HepG2 (cell line): Measurements from ENCODE around the gene ABCC10. TPM values are rescaled to one million over a fixed set of nuclear protein-coding genes. Genes with fewer than 3 reads are reported as not detected.

Experiments used
- AGO1 ChIP-seq: fragments of 200-400 bp; formaldehyde crosslinking; IDR thresholded peaks from 2 replicates; pipeline ENCODE4 v1.6.1; 2017; ENCODE audit warnings: mild to moderate bottlenecking, low read depth, low read length, moderate library complexity; ENCODE audit not compliant: poor library complexity, severe bottlenecking
- BHLHE40 ChIP-seq: IDR thresholded peaks from 2 replicates; pipeline ENCODE4 v1.6.1; 2011; ENCODE audit warnings: low read length, improper control_type of control experiment
- CENPX ChIP-seq: sonication (generic); formaldehyde crosslinking; IDR thresholded peaks from 2 replicates; pipeline ENCODE4 v1.9.0; 2021; ENCODE audit warnings: mild to moderate bottlenecking, missing genetic modification reagents, moderate library complexity
- CHCHD3 ChIP-seq: sonication (generic); formaldehyde crosslinking; IDR thresholded peaks from 2 replicates; pipeline ENCODE4 v1.8.0; 2022; ENCODE audit warnings: mild to moderate bottlenecking, missing genetic modification reagents, moderate library complexity
- DR1 ChIP-seq: sonication (generic); formaldehyde crosslinking; IDR thresholded peaks from 2 replicates; pipeline ENCODE4 v1.8.0; 2021; ENCODE audit warnings: mild to moderate bottlenecking, missing genetic modification reagents, inconsistent platforms
- ERF ChIP-seq: IDR thresholded peaks from 2 replicates; pipeline ENCODE4 v1.6.1; 2018; ENCODE audit warnings: missing biosample characterization, missing genetic modification reagents
- FOXP1 ChIP-seq, 2 experiments: fragments of 450-650 bp in 1 of 2; IDR thresholded peaks; 2 replicates each; pipeline ENCODE4 v1.6.1; 2017 to 2018; ENCODE audit warnings: antibody characterized with exemption in 1 of 2
- KDM5B ChIP-seq: sonication (generic); formaldehyde crosslinking; IDR thresholded peaks from 2 replicates; pipeline ENCODE4 v1.4.0; 2020; ENCODE audit warnings: missing genetic modification reagents, mild to moderate bottlenecking, borderline replicate concordance
- KDM6A ChIP-seq: IDR thresholded peaks from 2 replicates; pipeline ENCODE4 v1.6.1; 2016; ENCODE audit warnings: low read depth
- MED13 ChIP-seq: sonication (generic); formaldehyde crosslinking; IDR thresholded peaks from 2 replicates; pipeline ENCODE4 v1.5.0; 2020; ENCODE audit warnings: missing genetic modification reagents
- MYNN ChIP-seq: sonication (generic); formaldehyde crosslinking; IDR thresholded peaks from 2 replicates; pipeline ENCODE4 v1.4.0; 2020; ENCODE audit warnings: mild to moderate bottlenecking, low read depth, missing genetic modification reagents
- NCOA2 ChIP-seq: sonication (generic); formaldehyde crosslinking; IDR thresholded peaks from 2 replicates; pipeline ENCODE4 v1.8.0; 2022; ENCODE audit warnings: inconsistent platforms
- NRL ChIP-seq: sonication (generic); formaldehyde crosslinking; IDR thresholded peaks from 2 replicates; pipeline ENCODE4 v1.5.0; 2020; ENCODE audit warnings: missing genetic modification reagents, mild to moderate bottlenecking, moderate library complexity, borderline replicate concordance
- RBAK ChIP-seq: sonication (generic); formaldehyde crosslinking; IDR thresholded peaks from 2 replicates; pipeline ENCODE4 v1.5.1; 2020; ENCODE audit warnings: mild to moderate bottlenecking, missing genetic modification reagents
- ZNF30 ChIP-seq: sonication (generic); formaldehyde crosslinking; IDR thresholded peaks from 2 replicates; pipeline ENCODE4 v1.5.0; 2020; ENCODE audit warnings: mild to moderate bottlenecking, missing genetic modification reagents
- ZNF33A ChIP-seq: sonication (generic); formaldehyde crosslinking; IDR thresholded peaks from 2 replicates; pipeline ENCODE4 v1.5.1; 2020; ENCODE audit warnings: missing genetic modification reagents, mild to moderate bottlenecking, moderate library complexity, borderline replicate concordance
- ZNF737 ChIP-seq: sonication (generic); formaldehyde crosslinking; IDR thresholded peaks from 2 replicates; pipeline ENCODE4 v1.5.0; 2020; ENCODE audit warnings: missing genetic modification reagents, mild to moderate bottlenecking, borderline replicate concordance
- polyA plus RNA-seq, 8 experiments: library from polyadenylated mRNA; depleted of rRNA in 3 of 8; stranded (reverse) in 7 of 8; unstranded in 1 of 8; fragments of >200 nt; fragmentation: Illumina TruSeq in 4 of 8; extraction: Trizol in 4 of 8; gene quantifications; 2 replicates each; pipeline versions ENCODE4 v1.2.1 to v1.2.3, GENCODE V29; 2011 to 2016; ENCODE audit warnings: low read depth in 4 of 8, missing spikeins in 1 of 8, mixed read lengths in 1 of 8; ENCODE audit not compliant: insufficient read depth in 1 of 8
- total RNA-seq, 5 experiments: library from RNA; depleted of rRNA; stranded (reverse); fragments of >200 nt; fragmentation: Illumina TruSeq; extraction: Trizol; gene quantifications; 2 replicates each; pipeline ENCODE4 v1.2.3, GENCODE V29; 2016; ENCODE audit warnings: low read depth in 1 of 5
- TF ChIP-seq, protein P1 (sequence below): sonication (generic); formaldehyde crosslinking; IDR thresholded peaks from 2 replicates; pipeline ENCODE4 v1.4.0; 2020; ENCODE audit warnings: missing genetic modification reagents
- TF ChIP-seq, protein P2 (sequence below): IDR thresholded peaks from 2 replicates; pipeline ENCODE4 v1.6.1; 2018; ENCODE audit warnings: missing genetic modification reagents, mild to moderate bottlenecking, missing compliant biosample characterization
- TF ChIP-seq, protein P3 (sequence below): sonication (generic); formaldehyde crosslinking; IDR thresholded peaks from 2 replicates; pipeline ENCODE4 v1.4.0; 2020; ENCODE audit warnings: missing genetic modification reagents, borderline replicate concordance

The ABCC10 gene
- total and polyA plus RNA-seq, 2 of the 13 experiments (the other 11 are each of a cell fraction or from before 2014, with no cell fraction given): 16.0 to 24.3 TPM

DNA sequence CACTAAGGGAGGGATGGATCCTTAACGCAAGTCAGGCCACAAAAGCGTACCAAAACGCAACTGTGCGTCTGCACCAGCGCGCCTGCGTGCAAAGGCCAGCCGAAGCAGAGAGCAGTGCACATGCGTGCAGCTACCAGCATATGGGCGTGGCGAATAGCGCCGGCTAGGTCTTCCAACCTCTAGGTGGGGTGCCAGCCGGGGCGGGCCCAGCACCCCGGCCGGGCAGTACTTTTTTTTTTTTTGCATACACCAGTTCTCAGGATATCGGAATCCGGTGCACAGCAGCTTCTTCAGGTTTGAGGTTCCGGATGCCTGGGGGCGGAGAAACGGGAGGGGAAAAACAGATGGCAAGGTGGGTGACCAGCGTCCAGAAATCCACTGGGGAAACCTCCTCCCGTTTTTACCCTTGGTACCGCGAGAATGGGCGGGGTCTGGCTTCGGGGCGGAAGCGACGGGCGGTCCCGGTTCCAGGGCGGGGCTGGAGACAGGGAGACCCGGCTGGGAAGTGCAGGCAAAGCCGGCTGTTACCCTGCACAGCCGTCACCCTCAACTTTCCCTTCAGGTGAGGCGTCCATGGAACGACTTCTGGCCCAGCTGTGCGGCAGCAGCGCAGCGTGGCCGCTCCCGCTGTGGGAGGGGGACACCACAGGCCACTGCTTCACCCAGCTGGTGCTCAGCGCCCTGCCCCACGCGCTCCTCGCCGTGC, at the start of gene ABCC10 (continued):
- TF ChIP-seq, protein P1, sequence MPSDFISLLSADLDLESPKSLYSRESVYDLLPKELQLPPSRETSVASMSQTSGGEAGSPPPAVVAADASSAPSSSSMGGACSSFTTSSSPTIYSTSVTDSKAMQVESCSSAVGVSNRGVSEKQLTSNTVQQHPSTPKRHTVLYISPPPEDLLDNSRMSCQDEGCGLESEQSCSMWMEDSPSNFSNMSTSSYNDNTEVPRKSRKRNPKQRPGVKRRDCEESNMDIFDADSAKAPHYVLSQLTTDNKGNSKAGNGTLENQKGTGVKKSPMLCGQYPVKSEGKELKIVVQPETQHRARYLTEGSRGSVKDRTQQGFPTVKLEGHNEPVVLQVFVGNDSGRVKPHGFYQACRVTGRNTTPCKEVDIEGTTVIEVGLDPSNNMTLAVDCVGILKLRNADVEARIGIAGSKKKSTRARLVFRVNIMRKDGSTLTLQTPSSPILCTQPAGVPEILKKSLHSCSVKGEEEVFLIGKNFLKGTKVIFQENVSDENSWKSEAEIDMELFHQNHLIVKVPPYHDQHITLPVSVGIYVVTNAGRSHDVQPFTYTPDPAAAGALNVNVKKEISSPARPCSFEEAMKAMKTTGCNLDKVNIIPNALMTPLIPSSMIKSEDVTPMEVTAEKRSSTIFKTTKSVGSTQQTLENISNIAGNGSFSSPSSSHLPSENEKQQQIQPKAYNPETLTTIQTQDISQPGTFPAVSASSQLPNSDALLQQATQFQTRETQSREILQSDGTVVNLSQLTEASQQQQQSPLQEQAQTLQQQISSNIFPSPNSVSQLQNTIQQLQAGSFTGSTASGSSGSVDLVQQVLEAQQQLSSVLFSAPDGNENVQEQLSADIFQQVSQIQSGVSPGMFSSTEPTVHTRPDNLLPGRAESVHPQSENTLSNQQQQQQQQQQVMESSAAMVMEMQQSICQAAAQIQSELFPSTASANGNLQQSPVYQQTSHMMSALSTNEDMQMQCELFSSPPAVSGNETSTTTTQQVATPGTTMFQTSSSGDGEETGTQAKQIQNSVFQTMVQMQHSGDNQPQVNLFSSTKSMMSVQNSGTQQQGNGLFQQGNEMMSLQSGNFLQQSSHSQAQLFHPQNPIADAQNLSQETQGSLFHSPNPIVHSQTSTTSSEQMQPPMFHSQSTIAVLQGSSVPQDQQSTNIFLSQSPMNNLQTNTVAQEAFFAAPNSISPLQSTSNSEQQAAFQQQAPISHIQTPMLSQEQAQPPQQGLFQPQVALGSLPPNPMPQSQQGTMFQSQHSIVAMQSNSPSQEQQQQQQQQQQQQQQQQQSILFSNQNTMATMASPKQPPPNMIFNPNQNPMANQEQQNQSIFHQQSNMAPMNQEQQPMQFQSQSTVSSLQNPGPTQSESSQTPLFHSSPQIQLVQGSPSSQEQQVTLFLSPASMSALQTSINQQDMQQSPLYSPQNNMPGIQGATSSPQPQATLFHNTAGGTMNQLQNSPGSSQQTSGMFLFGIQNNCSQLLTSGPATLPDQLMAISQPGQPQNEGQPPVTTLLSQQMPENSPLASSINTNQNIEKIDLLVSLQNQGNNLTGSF (CRISPR knock-in tag): peak; percentile 80
- TF ChIP-seq CENPX (CRISPR knock-in tag): no peak
- TF ChIP-seq KDM5B (CRISPR knock-in tag): peak; percentile 90
- 0 out of 2 replicates have a peak, but pooled peaks have one; percentile 47 for TF ChIP-seq ZNF30 (CRISPR knock-in tag)
- TF ChIP-seq CHCHD3 (CRISPR knock-in tag): peak; percentile 79
- peak; percentile 61 for TF ChIP-seq AGO1
- TF ChIP-seq ZNF737 (CRISPR knock-in tag): no peak
- TF ChIP-seq KDM6A (CRISPR knock-in tag): no peak
- TF ChIP-seq DR1: peak; percentile 86
- TF ChIP-seq RBAK: 0 out of 2 replicates have a peak, but pooled peaks have one; percentile 31
- TF ChIP-seq NRL (CRISPR knock-in tag): peak; percentile 79; the same call in 1 of the 2 replicates
- peak; percentile 41; the same call in 1 of the 2 replicates for TF ChIP-seq MED13 (CRISPR knock-in tag)
- no peak for TF ChIP-seq ZNF33A
- TF ChIP-seq MYNN: no peak
- TF ChIP-seq NCOA2 (CRISPR knock-in tag): 0 out of 2 replicates have a peak, but pooled peaks have one; percentile 20
- TF ChIP-seq BHLHE40: no peak
- no peak for TF ChIP-seq FOXP1 (IDR thresholded peaks at IDR 0.05)
- TF ChIP-seq FOXP1 (CRISPR knock-in tag; IDR thresholded peaks at IDR 0.05): peak; percentile 17
- TF ChIP-seq, protein P2, sequence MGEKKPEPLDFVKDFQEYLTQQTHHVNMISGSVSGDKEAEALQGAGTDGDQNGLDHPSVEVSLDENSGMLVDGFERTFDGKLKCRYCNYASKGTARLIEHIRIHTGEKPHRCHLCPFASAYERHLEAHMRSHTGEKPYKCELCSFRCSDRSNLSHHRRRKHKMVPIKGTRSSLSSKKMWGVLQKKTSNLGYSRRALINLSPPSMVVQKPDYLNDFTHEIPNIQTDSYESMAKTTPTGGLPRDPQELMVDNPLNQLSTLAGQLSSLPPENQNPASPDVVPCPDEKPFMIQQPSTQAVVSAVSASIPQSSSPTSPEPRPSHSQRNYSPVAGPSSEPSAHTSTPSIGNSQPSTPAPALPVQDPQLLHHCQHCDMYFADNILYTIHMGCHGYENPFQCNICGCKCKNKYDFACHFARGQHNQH: peak; percentile 37
- peak; percentile 52; the same call in 1 of the 2 replicates for TF ChIP-seq ERF (CRISPR knock-in tag)
- TF ChIP-seq, protein P3, sequence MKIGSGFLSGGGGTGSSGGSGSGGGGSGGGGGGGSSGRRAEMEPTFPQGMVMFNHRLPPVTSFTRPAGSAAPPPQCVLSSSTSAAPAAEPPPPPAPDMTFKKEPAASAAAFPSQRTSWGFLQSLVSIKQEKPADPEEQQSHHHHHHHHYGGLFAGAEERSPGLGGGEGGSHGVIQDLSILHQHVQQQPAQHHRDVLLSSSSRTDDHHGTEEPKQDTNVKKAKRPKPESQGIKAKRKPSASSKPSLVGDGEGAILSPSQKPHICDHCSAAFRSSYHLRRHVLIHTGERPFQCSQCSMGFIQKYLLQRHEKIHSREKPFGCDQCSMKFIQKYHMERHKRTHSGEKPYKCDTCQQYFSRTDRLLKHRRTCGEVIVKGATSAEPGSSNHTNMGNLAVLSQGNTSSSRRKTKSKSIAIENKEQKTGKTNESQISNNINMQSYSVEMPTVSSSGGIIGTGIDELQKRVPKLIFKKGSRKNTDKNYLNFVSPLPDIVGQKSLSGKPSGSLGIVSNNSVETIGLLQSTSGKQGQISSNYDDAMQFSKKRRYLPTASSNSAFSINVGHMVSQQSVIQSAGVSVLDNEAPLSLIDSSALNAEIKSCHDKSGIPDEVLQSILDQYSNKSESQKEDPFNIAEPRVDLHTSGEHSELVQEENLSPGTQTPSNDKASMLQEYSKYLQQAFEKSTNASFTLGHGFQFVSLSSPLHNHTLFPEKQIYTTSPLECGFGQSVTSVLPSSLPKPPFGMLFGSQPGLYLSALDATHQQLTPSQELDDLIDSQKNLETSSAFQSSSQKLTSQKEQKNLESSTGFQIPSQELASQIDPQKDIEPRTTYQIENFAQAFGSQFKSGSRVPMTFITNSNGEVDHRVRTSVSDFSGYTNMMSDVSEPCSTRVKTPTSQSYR (CRISPR knock-in tag): no peak; the same call in 1 of the 2 replicates
